Neutrophil (primary cell): ENCODE results near the gene USP27X.

Source experiments
- H3K27ac ChIP-seq: fragments of 200-600 bp; sonication (generic); 2 replicates; pipeline ENCODE4 v1.5.1; 2016; ENCODE audit warnings: mild to moderate bottlenecking, moderate library complexity
- H3K27me3 ChIP-seq: fragments of 200-600 bp; sonication (generic); 2 replicates; pipeline ENCODE4 v1.6.0; 2016; ENCODE audit warnings: mild to moderate bottlenecking
- H3K36me3 ChIP-seq: fragments of 200-600 bp; sonication (generic); 2 replicates; pipeline ENCODE4 v1.5.1; 2017
- H3K4me1 ChIP-seq, 2 experiments: fragments of 200-600 bp in 1 of 2; sonication (generic) in 1 of 2; 1 replicate in 1 of 2; 2 replicates in 1 of 2; pipeline versions ENCODE4 v1.5.1 to v1.6.1; 2013 to 2016; ENCODE audit warnings: low read depth in 1 of 2, low read length in 1 of 2, mild to moderate bottlenecking in 1 of 2, moderate library complexity in 1 of 2; ENCODE audit not compliant: control insufficient read depth in 1 of 2, insufficient read depth in 1 of 2
- H3K4me3 ChIP-seq, 2 experiments: fragments of 200-600 bp in 1 of 2; sonication (generic) in 1 of 2; 1 replicate in 1 of 2; 2 replicates in 1 of 2; pipeline ENCODE4 v1.5.1; 2013 to 2016; ENCODE audit warnings: low read depth in 1 of 2, low read length in 1 of 2, mild to moderate bottlenecking in 1 of 2, moderate library complexity in 1 of 2
- H3K9me3 ChIP-seq: fragments of 200-600 bp; sonication (generic); 2 replicates; pipeline ENCODE4 v1.5.1; 2016
- TF ChIP-seq, protein P1 (sequence below): fragments of 200-600 bp; sonication (generic); IDR thresholded peaks from 2 replicates; pipeline ENCODE4 v1.5.1; 2016; ENCODE audit warnings: antibody characterized with exemption

The USP27X gene

GRCh38 chrX:49892542-49892941, 13.3 kb downstream of the USP27X start:
- Histone ChIP-seq H3K27me3 (no peaks in the 10 kb centered on the region), H3K9me3 (no peaks in the 10 kb centered on the region), H3K27ac (no peak overlapping the region), H3K4me1 (no peaks in the 10 kb centered on the region), H3K4me3 (no peak overlapping the region), H3K36me3 (no peaks in the 10 kb centered on the region)
- TF ChIP-seq, protein P1, sequence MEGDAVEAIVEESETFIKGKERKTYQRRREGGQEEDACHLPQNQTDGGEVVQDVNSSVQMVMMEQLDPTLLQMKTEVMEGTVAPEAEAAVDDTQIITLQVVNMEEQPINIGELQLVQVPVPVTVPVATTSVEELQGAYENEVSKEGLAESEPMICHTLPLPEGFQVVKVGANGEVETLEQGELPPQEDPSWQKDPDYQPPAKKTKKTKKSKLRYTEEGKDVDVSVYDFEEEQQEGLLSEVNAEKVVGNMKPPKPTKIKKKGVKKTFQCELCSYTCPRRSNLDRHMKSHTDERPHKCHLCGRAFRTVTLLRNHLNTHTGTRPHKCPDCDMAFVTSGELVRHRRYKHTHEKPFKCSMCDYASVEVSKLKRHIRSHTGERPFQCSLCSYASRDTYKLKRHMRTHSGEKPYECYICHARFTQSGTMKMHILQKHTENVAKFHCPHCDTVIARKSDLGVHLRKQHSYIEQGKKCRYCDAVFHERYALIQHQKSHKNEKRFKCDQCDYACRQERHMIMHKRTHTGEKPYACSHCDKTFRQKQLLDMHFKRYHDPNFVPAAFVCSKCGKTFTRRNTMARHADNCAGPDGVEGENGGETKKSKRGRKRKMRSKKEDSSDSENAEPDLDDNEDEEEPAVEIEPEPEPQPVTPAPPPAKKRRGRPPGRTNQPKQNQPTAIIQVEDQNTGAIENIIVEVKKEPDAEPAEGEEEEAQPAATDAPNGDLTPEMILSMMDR: no peak

- Histone ChIP-seq H3K4me3 (no peak overlapping the region), H3K36me3 (no peaks in the 10 kb centered on the region), H3K9me3 (no peaks in the 10 kb centered on the region), H3K4me1 (no peaks in the 10 kb centered on the region), H3K27me3 (no peaks in the 10 kb centered on the region), H3K27ac (no peak overlapping the region)
- TF ChIP-seq, protein P1: no peak
Measured at GRCh38 chrX:49896951-49897350, 17.7 kb downstream of the USP27X start.

GRCh38 chrX:49901048-49901447, 21.8 kb downstream of the USP27X start:
- H3K36me3 ChIP-seq: no peaks in the 10 kb centered on the region
- H3K9me3 ChIP-seq: no peaks in the 10 kb centered on the region
- H3K27ac ChIP-seq: no peak overlapping the region
- no peaks in the 10 kb centered on the region for H3K4me1 ChIP-seq
- H3K27me3 ChIP-seq: no peaks in the 10 kb centered on the region
- H3K4me3 ChIP-seq: no peak overlapping the region
- TF ChIP-seq, protein P1: no peak

DNA sequence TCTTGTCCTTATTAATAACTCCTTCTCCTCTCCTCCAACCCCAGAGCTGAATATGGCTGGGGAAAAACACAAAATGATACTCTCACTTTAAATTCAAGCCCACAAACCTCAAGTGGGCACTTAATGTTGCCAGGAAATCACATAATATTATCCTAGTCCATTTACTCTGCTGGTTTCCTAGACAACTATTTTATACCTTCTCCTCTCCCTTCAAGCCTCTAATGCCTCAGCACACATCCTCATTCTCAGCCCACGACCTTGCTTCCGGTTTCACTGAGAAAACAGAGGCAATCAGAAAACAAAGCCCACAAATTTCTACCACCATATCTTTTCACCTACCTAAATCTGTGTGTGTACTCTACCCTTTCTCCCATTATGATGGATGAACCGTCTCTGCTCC, 31.1 kb downstream of the USP27X start:
- Histone ChIP-seq H3K27ac (no peak overlapping the region), H3K4me1 (no peaks in the 10 kb centered on the region), H3K27me3 (no peaks in the 10 kb centered on the region), H3K36me3 (no peaks in the 10 kb centered on the region), H3K9me3 (no peaks in the 10 kb centered on the region), H3K4me3 (no peak overlapping the region)
- TF ChIP-seq, protein P1: no peak

- Histone ChIP-seq H3K4me3 (no peak overlapping the region), H3K27me3 (no peaks in the 10 kb centered on the region), H3K9me3 (no peaks in the 10 kb centered on the region), H3K36me3 (no peaks in the 10 kb centered on the region), H3K4me1 (no peaks in the 10 kb centered on the region), H3K27ac (no peak overlapping the region)
- TF ChIP-seq, protein P1: no peak
Measured at GRCh38 chrX:49912086-49912485, 32.8 kb downstream of the USP27X start.

- H3K27ac ChIP-seq: no peak overlapping the region
- no peaks in the 10 kb centered on the region for H3K9me3 ChIP-seq
- TF ChIP-seq, protein P1: no peak
- no peaks in the 10 kb centered on the region for H3K4me1 ChIP-seq
- no peaks in the 10 kb centered on the region for H3K36me3 ChIP-seq
- H3K27me3 ChIP-seq: no peaks in the 10 kb centered on the region
- no peak overlapping the region for H3K4me3 ChIP-seq
Measured at GRCh38 chrX:49912861-49913260, 33.6 kb downstream of the USP27X start.
